NCI-H446 (cell line): Measurements from ENCODE around the gene MBNL1.
"Not testable (repeated sequence)": the region's sequence is repeated elsewhere in the genome, so short reads cannot be mapped to it uniquely, and the experiment has no call there.

Source experiments
- DNase-seq, 2 experiments: peaks; one replicate each; lab custom pipeline; 2025; lab: John Stamatoyannopoulos, UW

Gene MBNL1

DNA sequence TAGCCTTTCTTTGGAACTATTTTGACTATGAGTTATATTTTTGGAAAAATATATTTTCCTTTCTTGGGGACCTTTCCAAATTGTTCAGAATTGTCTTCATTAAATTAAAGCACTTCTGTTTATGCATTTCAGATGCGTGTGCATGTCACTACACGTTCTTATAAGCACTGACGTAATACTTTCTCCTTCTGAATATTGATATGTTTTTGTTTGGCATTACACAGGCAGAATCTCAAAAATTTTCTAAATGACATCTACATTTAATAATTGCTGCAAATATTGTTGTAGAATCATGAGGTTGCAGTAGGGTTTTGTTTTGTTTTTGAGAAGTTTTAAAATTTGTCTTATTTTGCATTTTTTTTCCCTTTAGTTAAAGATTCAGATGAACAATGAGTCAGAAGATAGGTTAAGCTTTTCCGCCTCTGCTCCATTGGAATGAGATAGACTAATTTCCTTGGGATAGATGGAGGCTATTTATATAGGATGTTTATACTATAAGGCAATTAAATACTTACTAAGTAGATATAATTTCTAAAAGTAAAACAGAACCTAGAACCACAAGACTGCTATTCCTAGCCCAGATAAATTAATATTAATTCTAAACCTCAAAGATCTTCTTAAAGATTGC is 110.8 kb downstream of the MBNL1 start:
- no peak for DNase-seq

DNA sequence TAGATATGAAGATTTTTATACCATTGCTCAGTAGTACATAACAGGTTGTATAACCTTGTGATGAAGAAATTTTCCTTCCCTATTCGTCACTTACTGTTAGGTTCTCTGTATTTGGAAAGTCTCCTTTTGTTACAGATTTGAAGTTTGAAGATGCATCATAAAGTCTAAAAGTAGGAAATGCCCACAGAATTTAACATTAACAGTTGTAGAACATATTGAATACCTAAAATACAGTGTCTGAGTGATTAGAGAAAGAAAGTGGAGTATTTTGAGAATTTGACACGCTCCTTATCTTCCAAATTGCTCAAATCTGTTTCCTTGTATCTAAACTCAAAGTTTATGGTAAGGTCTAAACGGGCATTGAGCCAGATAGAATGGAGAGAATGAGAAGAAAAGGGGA is 111.3 kb downstream of the MBNL1 start:
- DNase-seq, result no peak

DNA sequence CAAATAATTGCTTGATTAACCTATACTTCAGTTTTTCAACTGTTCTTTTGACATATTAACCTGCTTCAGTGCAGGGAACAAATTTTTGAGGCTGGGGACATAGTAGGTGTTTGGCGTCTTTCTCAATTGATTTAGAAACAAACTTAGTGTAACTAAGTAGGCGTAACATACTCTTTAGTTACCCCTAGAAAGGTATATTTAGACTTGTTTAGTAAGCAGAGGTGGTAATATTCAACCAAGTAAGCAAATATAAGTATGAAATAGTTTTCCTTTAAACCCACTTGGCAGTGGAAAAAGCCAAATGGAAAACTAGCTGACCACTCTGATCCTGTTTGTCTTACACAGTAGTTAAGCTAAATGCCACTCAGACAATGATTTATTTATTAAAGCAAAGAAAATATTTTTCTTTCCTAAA is 113.2 kb downstream of the MBNL1 start:
- no peak for DNase-seq

DNA sequence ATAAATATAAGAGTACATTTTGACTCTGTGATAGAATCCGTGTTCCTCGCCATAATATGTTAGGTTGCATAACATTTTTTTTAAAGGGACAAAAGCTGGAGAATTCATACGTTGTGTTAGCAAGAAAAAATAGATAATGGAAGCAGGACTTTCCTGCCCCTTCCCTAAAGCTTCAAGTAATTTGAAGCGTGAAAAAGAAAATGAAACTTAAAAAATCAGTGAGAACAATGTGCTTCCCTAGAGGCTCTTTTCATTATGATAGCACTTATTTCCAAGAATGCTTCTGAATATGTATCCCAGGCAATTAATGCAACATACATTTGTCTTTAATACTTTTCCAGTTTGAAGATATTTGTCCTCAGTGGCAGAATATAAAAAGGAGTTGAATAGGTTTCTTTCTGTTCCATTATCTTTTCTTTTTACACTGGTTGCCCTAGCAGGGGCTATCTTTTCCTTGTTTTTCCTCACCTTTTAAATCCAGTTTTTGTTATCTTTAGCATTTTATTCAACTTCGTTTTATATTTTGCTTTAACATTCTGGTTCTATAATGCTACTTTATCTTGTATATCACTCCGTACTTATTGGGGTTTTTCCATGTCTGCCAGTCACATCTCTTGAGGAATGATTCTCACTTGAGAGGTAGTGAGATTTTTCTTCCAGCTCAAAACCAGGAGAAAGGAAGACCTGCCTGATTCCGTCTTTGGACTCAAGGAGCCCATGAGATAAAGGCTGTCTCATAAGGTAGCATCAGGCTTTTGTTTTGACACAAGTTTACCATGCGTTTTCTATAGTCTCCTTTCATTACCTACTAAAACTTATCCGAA is 113.8 kb downstream of the MBNL1 start:
- no peak for DNase-seq

DNA sequence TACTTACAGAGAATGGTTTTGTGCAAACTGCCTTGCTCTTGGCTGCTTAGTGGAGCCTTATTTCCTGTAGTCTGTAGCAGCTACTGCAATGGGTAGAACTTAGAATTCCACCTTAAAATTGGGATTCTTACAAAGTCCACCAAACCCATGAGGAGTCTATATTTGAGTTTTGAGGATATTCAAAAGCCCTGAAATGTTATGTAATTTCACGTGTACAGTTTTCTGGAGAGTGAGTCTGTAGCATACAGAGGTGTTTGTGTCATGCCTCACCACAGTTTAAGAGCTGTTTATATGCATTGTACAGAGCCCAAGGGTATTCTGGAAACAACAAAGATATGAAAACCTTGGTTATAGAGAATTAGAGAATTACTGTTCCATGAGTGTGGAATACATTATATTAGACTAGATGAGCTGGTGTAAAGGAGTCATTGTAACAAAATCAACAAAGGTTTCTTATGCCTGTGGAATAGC is 114.4 kb downstream of the MBNL1 start:
- DNase-seq, result no peak

DNA sequence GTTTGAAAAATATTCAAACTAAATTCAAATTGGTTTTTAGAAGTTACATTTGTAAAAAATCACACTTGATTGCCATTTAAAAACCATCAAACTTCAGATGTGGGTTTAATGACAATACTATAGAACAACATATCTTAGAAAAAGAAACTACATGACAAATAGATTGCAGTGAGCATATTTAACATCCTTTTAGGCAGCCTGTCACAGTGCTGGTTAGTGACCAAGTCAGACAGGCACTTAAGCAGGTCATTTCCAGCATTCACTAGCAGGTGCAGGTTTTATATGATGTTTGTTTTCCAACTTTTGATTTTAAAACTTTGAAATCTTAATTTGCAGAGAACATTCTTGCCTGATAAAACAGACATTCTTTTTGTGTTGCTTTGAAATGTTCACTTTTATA is 115.7 kb downstream of the MBNL1 start:
- no peak for DNase-seq

DNA sequence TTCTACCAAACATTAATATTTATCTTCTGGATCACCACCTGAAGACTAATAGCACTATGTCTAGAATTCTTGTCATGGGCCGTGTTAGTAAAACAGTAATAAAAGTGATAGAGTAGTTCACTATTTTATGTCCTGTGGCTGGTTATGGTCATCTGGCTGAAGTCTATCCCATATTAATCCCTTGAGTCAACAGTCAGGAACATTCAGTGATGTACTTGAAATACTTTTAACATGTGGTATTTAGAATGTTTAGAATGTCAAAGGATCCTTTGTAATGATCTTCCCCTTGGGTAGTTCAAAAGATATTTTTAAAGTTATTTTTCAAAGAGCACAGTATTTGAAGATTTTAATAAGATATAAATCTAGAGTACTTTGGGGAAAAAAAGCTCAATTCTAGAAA is 117.0 kb downstream of the MBNL1 start:
- no peak for DNase-seq

DNA sequence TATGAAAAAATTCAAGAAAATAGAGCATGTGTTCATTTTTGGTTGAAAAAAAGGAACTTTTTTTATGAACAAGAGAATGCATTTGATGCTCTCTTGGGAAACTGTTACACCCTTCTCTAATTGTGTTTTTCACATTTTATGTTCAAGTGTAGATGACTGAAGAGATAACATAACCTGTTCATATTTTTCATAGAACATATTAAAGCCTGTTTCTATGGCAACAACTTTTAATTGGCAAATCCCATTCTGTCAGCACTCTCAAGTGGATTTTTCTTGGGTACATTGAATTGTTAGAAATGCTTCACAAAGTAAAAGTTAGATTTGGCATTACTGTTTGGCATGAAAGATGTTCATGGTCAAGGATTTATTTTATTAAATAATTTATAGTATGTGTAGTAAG is 117.5 kb downstream of the MBNL1 start:
- DNase-seq, result no peak

DNA sequence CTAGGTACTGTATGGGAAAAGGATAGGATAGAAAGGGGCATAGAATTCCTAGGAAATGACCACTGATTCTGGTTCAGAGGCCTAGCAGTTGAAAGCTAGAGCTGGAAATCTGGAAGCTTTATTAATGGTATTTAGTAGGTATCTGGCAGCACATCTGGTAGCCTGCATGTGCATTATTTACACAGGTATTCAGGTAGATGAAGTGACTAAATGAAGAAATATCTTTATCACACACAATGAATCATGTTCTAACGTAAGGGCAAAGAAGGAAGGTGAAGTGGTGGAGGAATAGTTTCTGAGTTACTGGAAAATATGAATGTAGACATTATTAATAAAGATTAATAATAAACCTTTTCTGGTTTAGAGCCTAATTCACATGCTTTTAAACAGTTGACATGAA is 119.9 kb downstream of the MBNL1 start:
- DNase-seq, result no peak

DNA sequence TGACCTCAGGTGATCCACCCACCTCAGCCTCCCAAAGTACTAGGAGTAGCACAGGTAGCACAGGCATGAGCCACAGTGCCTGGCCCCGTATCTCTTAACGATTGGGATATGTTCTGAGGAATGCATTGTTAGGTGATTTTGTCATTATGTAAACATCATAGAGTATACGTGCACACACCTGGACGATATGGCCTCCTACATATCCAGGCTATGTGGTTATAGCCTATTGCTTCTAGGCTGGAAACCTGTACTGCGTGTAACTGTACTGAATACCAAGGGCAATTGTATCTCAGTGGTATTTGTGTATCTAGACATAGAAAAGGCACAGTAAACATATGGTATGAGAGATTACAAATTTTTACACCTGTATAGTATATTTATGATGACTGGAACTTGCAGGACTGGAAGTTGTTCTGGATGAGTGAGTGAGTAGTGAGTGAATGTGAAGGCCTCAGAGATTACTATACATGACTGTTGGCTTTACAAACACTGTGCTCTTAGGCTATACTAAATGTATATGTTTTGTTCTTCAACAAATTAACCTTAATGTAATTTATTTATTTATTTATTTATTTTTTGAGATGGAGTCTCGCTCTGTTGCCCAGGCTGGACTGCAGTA is 120.7 kb downstream of the MBNL1 start:
- DNase-seq, result no peak

DNA sequence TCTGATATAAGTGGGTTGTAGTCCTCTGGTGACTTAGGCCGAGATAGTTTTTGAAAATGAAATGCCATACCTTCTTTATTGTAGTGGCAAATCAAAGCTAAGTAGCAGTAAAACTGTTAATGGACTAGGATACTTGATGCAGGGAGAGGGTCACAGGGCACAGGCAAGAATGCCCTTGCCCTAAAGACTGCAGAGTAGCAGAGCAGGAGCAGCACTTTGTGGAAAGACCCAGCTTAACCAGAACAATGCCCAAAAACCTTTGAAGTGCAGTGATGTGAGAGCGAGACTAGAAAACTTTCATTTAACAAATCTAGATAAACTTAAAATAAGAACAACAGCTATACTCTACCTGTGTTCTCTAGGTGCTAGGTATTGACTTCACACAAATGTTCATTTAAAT is 121.9 kb downstream of the MBNL1 start:
- no peak for DNase-seq

DNA sequence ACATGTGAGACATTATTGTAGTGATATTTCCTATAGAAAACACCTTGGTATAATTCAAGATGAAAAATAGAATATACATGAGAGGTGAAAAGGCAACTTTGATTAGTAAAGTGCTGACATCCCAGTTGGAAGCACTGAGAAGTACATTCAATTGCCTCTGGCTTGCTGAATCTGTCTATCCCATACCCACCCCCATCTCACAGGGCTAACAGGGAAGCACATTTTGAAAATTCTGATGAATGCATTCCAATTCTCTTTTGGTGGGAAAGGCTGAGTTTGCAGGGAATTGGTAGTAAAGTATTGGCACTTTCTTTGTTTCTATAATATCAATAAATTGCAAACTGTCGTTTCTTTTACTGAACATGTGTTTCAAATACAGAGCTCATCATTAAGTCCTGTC is 122.9 kb downstream of the MBNL1 start:
- no peak for DNase-seq

DNA sequence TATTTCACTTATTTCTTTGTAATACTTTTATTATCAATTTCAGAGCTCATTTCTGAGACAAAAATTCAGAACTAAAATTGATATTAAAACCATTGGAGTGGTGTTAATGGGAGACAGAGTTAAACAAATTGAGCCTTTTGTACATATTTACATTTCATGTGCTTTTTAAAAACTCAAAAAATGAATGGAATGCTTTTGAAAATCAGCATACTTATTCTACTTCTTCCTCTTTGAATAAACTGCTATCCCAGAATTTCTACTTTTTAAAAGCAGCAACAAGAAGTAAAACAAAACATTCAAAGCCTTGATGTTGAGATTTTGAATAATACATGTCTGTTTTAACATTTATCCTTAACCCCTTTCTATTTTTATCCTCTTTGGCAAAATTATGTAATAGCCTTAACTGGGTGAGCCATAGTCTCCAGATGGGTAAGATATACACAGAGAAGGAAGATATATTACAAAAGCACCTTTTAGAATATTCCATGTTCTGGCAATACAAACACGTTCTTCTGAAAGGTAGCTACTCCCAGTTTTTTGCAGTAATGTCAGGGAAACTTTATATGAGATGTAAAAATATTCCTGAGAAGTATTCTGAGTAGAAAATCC is 123.6 kb downstream of the MBNL1 start:
- DNase-seq, result no peak

DNA sequence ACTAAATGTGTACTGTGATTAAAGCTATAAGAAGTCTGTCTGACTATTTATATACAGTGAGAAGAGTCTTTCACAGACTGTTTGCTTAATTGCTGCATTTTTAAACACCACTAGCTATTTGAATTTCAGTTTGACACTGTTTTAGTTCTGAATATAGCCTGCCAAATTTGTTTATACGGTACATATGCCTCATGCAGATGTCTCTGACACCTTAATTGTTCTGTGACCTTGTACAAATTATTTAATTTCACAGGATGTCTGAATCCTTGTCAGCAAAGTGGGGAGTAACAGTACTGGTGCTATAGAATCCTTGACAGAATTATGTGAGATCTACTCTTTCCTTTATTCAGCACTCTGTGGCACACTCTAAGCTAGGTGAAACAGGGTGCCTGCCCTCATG is 125.5 kb downstream of the MBNL1 start:
- no peak for DNase-seq

DNA sequence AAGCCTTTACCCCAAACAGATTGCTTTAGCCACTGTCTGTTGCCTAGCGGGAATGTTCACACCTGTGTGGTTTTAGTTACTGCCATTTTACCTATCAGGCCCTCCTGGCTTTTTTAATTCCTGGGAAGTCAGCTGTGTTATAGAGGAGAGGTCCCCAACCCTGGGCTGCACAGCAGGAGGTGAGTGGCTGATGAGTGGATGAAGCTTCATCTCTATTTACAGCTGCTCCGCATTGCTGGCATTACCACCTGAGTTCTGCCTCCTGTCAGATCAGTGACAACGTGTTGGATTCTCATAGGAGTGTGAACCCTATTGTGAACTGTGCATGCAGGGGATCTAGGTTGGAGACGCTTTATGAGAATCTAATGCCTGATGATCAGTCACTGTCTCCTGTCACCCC is 127.0 kb downstream of the MBNL1 start:
- DNase-seq, result no peak

DNA sequence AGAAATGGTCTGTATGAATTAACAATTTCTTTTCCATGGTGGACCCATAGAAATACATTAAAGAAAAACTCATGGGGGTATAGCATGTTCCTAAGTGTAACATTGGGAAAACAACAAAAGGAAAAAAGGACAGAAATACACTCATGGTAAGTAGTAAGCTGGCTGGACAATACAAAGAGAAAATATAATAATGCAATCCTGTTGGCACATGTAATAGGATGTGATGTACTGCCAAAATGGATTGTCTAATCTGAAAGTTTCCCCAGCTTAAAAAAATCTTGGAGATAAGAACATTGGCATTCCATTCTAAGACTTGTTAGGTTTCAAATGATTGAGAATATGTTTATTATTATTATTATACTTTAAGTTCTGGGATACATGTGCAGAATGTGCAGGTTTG is 128.1 kb downstream of the MBNL1 start:
- no peak for DNase-seq

DNA sequence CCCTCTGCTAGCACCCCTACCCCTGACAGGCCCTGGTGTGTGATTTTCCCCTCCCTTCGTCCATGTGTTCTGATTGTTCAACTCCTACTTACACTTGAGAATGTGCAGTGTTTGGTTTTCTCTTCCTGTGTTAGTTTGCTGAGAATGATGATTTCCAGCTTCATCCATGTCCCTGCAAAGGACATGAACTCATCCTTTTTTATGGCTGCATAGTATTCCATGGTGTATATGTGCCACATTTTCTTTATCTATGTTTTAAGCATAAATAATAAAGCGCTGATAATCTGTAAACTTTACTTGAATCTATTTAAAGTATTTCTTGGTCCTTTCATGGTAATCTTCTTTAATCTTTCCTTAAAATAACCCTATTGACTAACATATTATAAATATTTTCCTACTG is 128.6 kb downstream of the MBNL1 start:
- DNase-seq, result not testable (repeated sequence)

DNA sequence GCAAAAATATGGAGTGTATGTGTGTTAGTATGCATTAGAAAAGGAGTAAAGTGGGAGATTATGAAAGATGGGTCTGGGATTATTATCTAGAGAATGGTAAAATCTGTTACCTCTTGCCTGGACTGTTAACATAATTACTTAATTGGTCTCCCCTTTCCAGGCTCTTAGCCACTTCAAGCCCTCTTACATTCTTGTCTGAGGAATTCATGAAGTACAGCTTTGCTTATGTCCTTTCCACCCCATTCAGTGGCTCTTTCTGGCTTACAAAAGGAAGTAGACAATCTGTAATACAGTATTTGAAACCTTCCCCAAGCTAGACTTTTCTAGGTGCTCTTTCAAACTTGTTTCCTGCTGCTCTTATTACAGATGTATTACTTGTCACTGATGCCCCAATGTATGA is 129.8 kb downstream of the MBNL1 start:
- DNase-seq, result no peak

DNA sequence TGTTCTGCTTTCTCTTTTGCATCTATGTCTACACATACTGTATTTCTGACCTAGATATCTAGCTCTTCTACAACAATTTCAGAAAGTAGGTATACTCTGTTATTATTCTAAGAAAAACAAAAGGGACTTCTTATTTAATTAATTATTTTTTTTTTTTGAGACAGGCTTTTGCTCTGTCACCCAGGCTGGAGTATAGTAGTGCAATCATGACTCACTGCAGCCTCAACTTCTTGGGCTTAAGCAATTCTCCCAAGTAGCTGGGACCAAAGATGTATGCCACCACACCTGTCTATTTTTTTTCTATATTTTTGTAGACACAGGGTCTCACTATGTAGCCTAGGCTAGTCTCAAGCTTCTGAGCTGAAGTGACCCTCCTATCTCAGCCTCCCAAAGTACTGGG is 130.6 kb downstream of the MBNL1 start:
- no peak for DNase-seq

DNA sequence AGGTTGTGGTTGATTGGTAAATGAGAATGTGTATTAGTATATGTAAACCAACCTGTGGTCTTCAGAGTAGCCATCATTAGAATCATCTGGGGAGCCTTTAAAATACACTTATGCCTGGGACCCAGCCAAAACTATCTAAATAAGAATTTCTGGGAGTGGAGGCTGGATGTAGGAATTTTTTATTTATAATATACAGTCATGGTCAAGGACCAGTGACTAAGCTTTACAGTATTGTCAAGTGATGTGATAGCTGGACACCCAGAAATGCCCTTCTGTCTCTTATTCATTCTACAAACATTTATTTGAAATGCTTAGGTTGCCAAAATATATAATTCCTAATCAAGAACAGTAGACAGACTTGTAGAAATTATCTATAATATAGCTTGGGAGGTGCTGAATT is 132.2 kb downstream of the MBNL1 start:
- DNase-seq, result no peak

DNA sequence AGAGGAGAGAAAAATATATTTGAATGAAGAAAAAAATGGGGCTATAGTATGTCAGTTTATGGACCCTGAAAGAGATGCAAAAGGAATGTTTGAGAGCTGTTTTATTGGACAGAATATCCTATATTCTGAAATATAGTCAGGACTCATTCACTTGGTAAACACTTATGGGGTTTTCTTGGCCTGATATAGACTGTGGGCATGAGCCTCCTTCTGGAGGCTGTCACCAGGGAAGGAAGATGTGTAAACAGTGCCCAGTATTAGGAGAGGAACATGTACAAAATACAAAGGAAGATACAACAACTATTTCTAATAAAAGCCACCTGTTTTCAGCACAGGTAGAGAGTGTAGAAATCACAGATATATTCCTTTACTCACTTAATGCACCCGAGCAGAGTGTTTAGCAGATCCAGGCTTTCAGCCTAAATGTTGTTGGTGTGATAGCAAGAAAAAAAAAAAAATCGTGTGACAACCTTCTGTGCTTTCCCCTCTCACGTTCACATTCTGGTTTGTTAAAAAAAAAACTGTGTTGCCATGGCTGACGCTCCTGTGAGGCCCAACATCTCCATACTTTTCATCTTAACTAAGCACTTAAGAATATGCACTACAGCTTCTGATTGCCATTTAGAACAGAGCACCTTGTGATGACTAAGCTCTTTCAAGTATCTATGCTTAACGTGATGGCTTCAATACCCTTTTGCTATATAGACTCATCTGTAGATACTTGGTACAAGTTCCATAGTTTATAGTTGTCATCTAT is 134.1 kb downstream of the MBNL1 start:
- no peak for DNase-seq

DNA sequence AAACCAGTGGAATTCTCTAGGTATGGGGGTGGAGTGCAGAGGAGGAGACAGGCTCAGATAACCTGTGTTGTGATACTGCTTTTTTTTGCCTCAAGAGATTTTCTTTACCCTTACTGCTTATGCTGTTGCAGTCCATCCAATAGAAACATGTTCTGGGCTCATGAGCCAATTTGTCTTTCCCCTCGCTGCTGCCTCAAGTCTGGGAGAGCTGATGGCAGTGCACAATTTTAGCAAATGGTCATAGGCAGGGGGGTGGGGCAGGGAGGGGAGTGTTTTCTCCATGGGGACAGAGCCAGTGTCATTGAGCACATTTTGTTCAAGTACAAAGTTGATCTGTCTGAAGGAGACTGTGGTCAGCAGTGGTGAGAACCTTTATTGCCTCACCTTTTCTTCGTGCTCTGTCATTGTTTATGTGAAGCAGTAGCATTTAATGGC is 134.9 kb downstream of the MBNL1 start:
- DNase-seq, result no peak
